IMR-90 (cell line): ENCODE data around the gene ALPP.

Experiments used
- BHLHE40 ChIP-seq: fragments of 150-350 bp; IDR thresholded peaks from 2 replicates; pipeline ENCODE4 v1.6.1; 2016; ENCODE audit warnings: mild to moderate bottlenecking, low read depth, low read length
- CEBPB ChIP-seq: IDR thresholded peaks from 2 replicates; pipeline ENCODE4 v1.6.1; 2012; ENCODE audit warnings: low read depth, low read length, improper control_type of control experiment
- MAFK ChIP-seq: IDR thresholded peaks from 2 replicates; pipeline ENCODE4 v1.6.1; 2012; ENCODE audit warnings: low read depth, low read length, improper control_type of control experiment
- MXI1 ChIP-seq: IDR thresholded peaks from 2 replicates; pipeline ENCODE4 v1.6.1; 2012; ENCODE audit warnings: low read depth, mild to moderate bottlenecking, low read length, moderate library complexity, borderline replicate concordance
- NFE2L2 ChIP-seq: fragments of 150-350 bp; IDR thresholded peaks from 2 replicates; pipeline ENCODE4 v1.6.1; 2016; ENCODE audit warnings: low read depth, mild to moderate bottlenecking, low read length
- POLR2A ChIP-seq: IDR thresholded peaks from 2 replicates; pipeline ENCODE4 v1.6.1; 2012; ENCODE audit warnings: mild to moderate bottlenecking, low read depth, low read length
- RAD21 ChIP-seq: IDR thresholded peaks from 2 replicates; pipeline ENCODE4 v1.6.1; 2012; ENCODE audit warnings: low read length, improper control_type of control experiment
- RCOR1 ChIP-seq: IDR thresholded peaks from 2 replicates; pipeline ENCODE4 v1.6.1; 2012; ENCODE audit warnings: mild to moderate bottlenecking, low read length, improper control_type of control experiment; ENCODE audit not compliant: insufficient replicate concordance
- RFX5 ChIP-seq: IDR thresholded peaks from 2 replicates; pipeline ENCODE4 v1.8.0; 2012; ENCODE audit warnings: low read depth, mild to moderate bottlenecking, low read length, moderate library complexity
- SMC3 ChIP-seq: fragments of 150-350 bp; IDR thresholded peaks from 2 replicates; pipeline ENCODE4 v1.6.1; 2016; ENCODE audit warnings: low read depth, mild to moderate bottlenecking, antibody characterized with exemption, low read length, moderate library complexity
- TF ChIP-seq, protein P1 (sequence below): conservative IDR thresholded peaks from 2 replicates; pipeline ENCODE4 v1.5.1; 2012; ENCODE audit warnings: mild to moderate bottlenecking, low read depth, low read length, improper control_type of control experiment
- TF ChIP-seq, protein P2 (sequence below): fragments of 150-350 bp; IDR thresholded peaks from 2 replicates; pipeline ENCODE4 v1.6.1; 2017; ENCODE audit warnings: mild to moderate bottlenecking, antibody characterized with exemption, low read length, low read depth
- TF ChIP-seq, protein P3 (sequence below): fragments of 150-350 bp; IDR thresholded peaks from 2 replicates; pipeline ENCODE4 v1.6.1; 2016; ENCODE audit warnings: low read depth, mild to moderate bottlenecking, low read length, moderate library complexity, borderline replicate concordance

DNA sequence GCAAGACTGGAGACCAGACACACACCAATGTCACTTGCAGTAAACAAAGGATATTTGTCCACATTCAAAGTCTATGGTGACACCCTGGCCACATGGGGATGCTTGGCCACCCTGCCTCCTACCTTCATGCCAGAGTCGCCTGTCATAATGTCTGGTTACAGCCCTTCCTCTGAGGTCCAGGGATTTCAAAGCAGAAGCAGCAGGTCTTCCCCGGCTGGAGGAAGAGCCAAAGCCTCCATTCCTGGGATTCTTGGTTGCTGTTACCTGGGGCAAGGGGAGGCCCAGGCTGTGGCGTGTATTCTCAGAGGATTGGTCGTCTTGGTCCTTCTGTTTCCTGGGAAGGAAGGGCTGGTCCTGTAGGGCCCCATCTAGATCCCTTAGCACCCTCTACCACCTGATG lies 2.3 kb upstream of the ALPP start:
- TF ChIP-seq POLR2A (no peak), CEBPB (no peak), NFE2L2 (no peak), MAFK (no peak), SMC3 (no peak), RAD21 (no peak), RCOR1 (no peak), RFX5 (no peak), BHLHE40 (no peak), MXI1 (no peak)
- TF ChIP-seq, protein P1, sequence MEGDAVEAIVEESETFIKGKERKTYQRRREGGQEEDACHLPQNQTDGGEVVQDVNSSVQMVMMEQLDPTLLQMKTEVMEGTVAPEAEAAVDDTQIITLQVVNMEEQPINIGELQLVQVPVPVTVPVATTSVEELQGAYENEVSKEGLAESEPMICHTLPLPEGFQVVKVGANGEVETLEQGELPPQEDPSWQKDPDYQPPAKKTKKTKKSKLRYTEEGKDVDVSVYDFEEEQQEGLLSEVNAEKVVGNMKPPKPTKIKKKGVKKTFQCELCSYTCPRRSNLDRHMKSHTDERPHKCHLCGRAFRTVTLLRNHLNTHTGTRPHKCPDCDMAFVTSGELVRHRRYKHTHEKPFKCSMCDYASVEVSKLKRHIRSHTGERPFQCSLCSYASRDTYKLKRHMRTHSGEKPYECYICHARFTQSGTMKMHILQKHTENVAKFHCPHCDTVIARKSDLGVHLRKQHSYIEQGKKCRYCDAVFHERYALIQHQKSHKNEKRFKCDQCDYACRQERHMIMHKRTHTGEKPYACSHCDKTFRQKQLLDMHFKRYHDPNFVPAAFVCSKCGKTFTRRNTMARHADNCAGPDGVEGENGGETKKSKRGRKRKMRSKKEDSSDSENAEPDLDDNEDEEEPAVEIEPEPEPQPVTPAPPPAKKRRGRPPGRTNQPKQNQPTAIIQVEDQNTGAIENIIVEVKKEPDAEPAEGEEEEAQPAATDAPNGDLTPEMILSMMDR: no peak
- TF ChIP-seq, protein P2, sequence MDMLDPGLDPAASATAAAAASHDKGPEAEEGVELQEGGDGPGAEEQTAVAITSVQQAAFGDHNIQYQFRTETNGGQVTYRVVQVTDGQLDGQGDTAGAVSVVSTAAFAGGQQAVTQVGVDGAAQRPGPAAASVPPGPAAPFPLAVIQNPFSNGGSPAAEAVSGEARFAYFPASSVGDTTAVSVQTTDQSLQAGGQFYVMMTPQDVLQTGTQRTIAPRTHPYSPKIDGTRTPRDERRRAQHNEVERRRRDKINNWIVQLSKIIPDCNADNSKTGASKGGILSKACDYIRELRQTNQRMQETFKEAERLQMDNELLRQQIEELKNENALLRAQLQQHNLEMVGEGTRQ: no peak
- TF ChIP-seq, protein P3, sequence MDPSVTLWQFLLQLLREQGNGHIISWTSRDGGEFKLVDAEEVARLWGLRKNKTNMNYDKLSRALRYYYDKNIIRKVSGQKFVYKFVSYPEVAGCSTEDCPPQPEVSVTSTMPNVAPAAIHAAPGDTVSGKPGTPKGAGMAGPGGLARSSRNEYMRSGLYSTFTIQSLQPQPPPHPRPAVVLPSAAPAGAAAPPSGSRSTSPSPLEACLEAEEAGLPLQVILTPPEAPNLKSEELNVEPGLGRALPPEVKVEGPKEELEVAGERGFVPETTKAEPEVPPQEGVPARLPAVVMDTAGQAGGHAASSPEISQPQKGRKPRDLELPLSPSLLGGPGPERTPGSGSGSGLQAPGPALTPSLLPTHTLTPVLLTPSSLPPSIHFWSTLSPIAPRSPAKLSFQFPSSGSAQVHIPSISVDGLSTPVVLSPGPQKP: no peak
